ENCODE results near the gene TNFSF13B. TPM values are rescaled to one million over a fixed set of nuclear protein-coding genes. Genes with fewer than 3 reads are reported as not detected.
"Not testable (repeated sequence)": the region's sequence is repeated elsewhere in the genome, so short reads cannot be mapped to it uniquely, and the experiment has no call there.

The TNFSF13B gene
- polyA plus RNA-seq, 1 of the 3 experiments (the other 2 are of a cell fraction): 0.03 TPM

DNA sequence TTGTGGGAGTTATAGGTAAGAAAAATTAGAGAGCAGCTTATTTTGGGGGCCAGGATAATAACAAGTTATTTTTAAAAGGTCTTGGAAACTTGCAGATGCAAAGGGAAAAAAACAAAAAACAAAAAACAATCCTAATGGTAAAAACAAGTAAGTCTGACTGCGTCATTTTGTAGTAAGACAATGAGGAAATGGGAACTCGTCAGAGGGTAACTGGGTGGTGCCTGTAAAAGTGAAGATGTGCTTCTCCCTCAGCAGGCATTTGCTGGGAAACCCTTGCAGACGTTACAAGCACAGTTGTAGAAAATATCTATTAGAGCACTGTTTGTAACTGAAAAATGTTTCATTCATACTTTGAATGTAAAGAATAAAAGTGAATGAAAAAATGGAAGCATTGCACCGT lies 2.2 kb upstream of the TNFSF13B start:
- ChIA-PET POLR2A (no interaction called here), CTCF (no interaction called here)
- Histone ChIP-seq H2AFZ (ENCODE audit: low read depth) (no peak overlapping the region), H3K4me1 (ENCODE audit: control insufficient read depth in 1 of 2, insufficient read depth in 2 of 2, low read depth in 1 of 2, low read length in 1 of 2) (peaks cover 0 to 7% of the 10 kb centered on the region in 2 experiments; a peak in 2 of 4 replicates), H3K9me3 (no peaks in the 10 kb centered on the region), H3K36me3 (replicated peaks in 1 of 2; ENCODE audit: control insufficient read depth in 1 of 2, insufficient read depth in 2 of 2, low read length in 1 of 2) (no peaks in the 10 kb centered on the region), H3K9me2 (no peaks in the 10 kb centered on the region), H3K9ac (no peak overlapping the region), H3F3A (replicated peaks; ENCODE audit: insufficient read depth) (no peaks in the 10 kb centered on the region), H4K20me1 (ENCODE audit: insufficient read depth) (no peaks in the 10 kb centered on the region), H3K4me2 (no peak overlapping the region), H3K4me3 (ENCODE audit: low read depth in 2 of 2, low read length in 1 of 2) (no peak overlapping the region), H3K27me3 (ENCODE audit: insufficient read depth) (no peaks in the 10 kb centered on the region), H3K27ac (ENCODE audit: low read depth in 2 of 2, low read length in 1 of 2) (no peak overlapping the region), H3K79me2 (ENCODE audit: insufficient read depth) (no peaks in the 10 kb centered on the region)
- 79% methylated on average over 4 of the region's 4 CpGs for WGBS (ENCODE audit: low lambda C conversion rate)
- TF ChIP-seq NRF1 (IDR thresholded peaks at IDR 0.05; ENCODE audit: low read depth, low read length) (no peak), RFX5 (IDR thresholded peaks at IDR 0.05; ENCODE audit: low read length) (no peak), EZH2phosphoT487 (IDR thresholded peaks at IDR 0.05; ENCODE audit: borderline replicate concordance, low read depth) (no peak), ELF1 (IDR thresholded peaks at IDR 0.05) (no peak), FOXJ3 (CRISPR knock-in tag; IDR thresholded peaks at IDR 0.05) (no peak), TAF1 (IDR thresholded peaks at IDR 0.05; ENCODE audit: borderline replicate concordance, low read depth, low read length) (no peak), MXI1 (IDR thresholded peaks at IDR 0.05; ENCODE audit: low read depth, low read length) (no peak), RAD21 (IDR thresholded peaks at IDR 0.05; ENCODE audit: low read length) (no peak), GABPA (IDR thresholded peaks at IDR 0.05; ENCODE audit: low read depth) (no peak), RCOR1 (IDR thresholded peaks at IDR 0.05; ENCODE audit: low read length) (no peak)
- TF ChIP-seq, protein P1, sequence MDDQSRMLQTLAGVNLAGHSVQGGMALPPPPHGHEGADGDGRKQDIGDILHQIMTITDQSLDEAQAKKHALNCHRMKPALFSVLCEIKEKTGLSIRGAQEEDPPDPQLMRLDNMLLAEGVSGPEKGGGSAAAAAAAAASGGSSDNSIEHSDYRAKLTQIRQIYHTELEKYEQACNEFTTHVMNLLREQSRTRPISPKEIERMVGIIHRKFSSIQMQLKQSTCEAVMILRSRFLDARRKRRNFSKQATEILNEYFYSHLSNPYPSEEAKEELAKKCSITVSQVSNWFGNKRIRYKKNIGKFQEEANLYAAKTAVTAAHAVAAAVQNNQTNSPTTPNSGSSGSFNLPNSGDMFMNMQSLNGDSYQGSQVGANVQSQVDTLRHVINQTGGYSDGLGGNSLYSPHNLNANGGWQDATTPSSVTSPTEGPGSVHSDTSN (IDR thresholded peaks at IDR 0.05): no peak
- TF ChIP-seq, protein P2, sequence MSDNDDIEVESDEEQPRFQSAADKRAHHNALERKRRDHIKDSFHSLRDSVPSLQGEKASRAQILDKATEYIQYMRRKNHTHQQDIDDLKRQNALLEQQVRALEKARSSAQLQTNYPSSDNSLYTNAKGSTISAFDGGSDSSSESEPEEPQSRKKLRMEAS (IDR thresholded peaks at IDR 0.05; ENCODE audit: low read depth): no peak
- TF ChIP-seq, protein P3, sequence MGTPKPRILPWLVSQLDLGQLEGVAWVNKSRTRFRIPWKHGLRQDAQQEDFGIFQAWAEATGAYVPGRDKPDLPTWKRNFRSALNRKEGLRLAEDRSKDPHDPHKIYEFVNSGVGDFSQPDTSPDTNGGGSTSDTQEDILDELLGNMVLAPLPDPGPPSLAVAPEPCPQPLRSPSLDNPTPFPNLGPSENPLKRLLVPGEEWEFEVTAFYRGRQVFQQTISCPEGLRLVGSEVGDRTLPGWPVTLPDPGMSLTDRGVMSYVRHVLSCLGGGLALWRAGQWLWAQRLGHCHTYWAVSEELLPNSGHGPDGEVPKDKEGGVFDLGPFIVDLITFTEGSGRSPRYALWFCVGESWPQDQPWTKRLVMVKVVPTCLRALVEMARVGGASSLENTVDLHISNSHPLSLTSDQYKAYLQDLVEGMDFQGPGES (IDR thresholded peaks at IDR 0.05; ENCODE audit: low read depth, low read length): no peak
- no peak for DNase-seq

DNA sequence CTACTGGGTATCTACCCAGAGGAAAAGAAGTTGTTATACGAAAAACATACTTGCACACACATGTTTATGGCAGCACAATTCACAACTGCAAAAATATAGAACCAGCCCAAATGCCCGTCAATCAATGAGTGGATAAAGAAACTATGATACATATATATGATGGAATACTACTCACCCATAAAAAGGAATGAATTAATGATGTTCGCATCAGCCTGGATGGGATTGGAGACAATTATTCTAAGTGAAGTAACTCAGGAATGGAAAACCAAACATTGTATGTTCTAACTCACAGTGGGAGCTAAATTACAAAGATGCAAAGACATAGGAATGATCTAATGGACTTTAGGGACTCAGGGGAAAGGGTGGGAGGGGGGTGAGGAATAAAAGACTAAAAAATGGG lies 1.7 kb upstream of the TNFSF13B start:
- H3K36me3 ChIP-seq (replicated peaks in 1 of 2; ENCODE audit: control insufficient read depth in 1 of 2, insufficient read depth in 2 of 2, low read length in 1 of 2); H3K27ac ChIP-seq (ENCODE audit: low read depth in 2 of 2, low read length in 1 of 2); CTCF ChIA-PET; H3K79me2 ChIP-seq (ENCODE audit: insufficient read depth); H3F3A ChIP-seq (replicated peaks; ENCODE audit: insufficient read depth); H3K9me3 ChIP-seq; DNase-seq; H3K27me3 ChIP-seq (ENCODE audit: insufficient read depth); H3K4me3 ChIP-seq (ENCODE audit: low read depth in 2 of 2, low read length in 1 of 2); H4K20me1 ChIP-seq (ENCODE audit: insufficient read depth); H3K4me2 ChIP-seq; H3K9ac ChIP-seq; H2AFZ ChIP-seq (ENCODE audit: low read depth); H3K4me1 ChIP-seq (ENCODE audit: control insufficient read depth in 1 of 2, insufficient read depth in 2 of 2, low read depth in 1 of 2, low read length in 1 of 2); H3K9me2 ChIP-seq; POLR2A ChIA-PET: not testable (repeated sequence)
- WGBS (ENCODE audit: low lambda C conversion rate): 84% methylated on average over 3 of the region's 3 CpGs
